HCT116 (cell line): ENCODE data around the gene THADA. TPM values are rescaled to one million over a fixed set of nuclear protein-coding genes. Genes with fewer than 3 reads are reported as not detected.

Experiments
- ATAC-seq: fragments of 200-7000 bp; cut with Tn5 transposase; 2 replicates; pipeline ENCODE4 v1.9.1; 2020; ENCODE audit warnings: mild to moderate bottlenecking, moderate library complexity
- BruUV-seq: library from RNA; stranded (reverse); fragments of 400-500 nt; replicated peaks from 2 replicates; lab custom pipeline; 2021; lab: Mats Ljungman, UMichigan
- CTCF ChIA-PET: fragments of 300-600 bp; sonication (Branson Sonifier 250); formaldehyde crosslinking; loops from one replicate; lab custom pipeline; 2021; ENCODE audit warnings: antibody characterized with exemption; lab: Charles Lee
- POLR2A ChIA-PET: fragments of 300-600, 350-600 bp; sonication (Branson Sonifier 250); formaldehyde crosslinking; loops from one replicate; lab custom pipeline; 2021; ENCODE audit warnings: antibody characterized with exemption; lab: Charles Lee
- RAD21 ChIA-PET, 2 experiments: fragments of 300-600 bp; sonication (Branson Sonifier 250); formaldehyde crosslinking; loops; one replicate each; lab custom pipeline; 2023; ENCODE audit warnings: low total read pairs in 2 of 2; ENCODE audit not compliant: uncharacterized antibody in 2 of 2, unreplicated experiment in 2 of 2, low non-redundant PET in 1 of 2; lab: Charles Lee
- DNase-seq: peaks from one replicate; pipeline ENCODE4 v3.0.0-alpha.2; 2010; ENCODE audit warnings: low read depth, low spot score
- H2AFZ ChIP-seq: fragments of 200-600 bp; shearing (Covaris generic), sonication (generic); 2 replicates; pipeline ENCODE4 v1.6.1; 2017; ENCODE audit warnings: low read depth, mixed run types, mixed read lengths, antibody characterized with exemption, low read length; ENCODE audit not compliant: poor library complexity, severe bottlenecking
- H3K27ac ChIP-seq: 2 replicates; pipeline ENCODE4 v1.5.1; 2012; ENCODE audit warnings: low read depth, low read length
- H3K27me3 ChIP-seq: fragments of 200-600 bp; sonication (generic); 2 replicates; pipeline ENCODE4 v1.6.1; 2016; ENCODE audit warnings: mixed run types, low read length, mixed read lengths; ENCODE audit not compliant: insufficient read depth
- H3K36me3 ChIP-seq, 2 experiments: fragments of 200-500 bp in 1 of 2; fragments of 200-600 bp in 1 of 2; sonication (Bioruptor generic) in 1 of 2; sonication (generic) in 1 of 2; 2 replicates each; pipeline versions ENCODE4 v1.5.1 to v1.6.1; 2014 to 2016; ENCODE audit warnings: low read length in 2 of 2, inconsistent platforms in 1 of 2, mixed read lengths in 1 of 2, mixed run types in 1 of 2; ENCODE audit not compliant: insufficient read depth in 2 of 2, control insufficient read depth in 1 of 2
- H3K4me1 ChIP-seq, 2 experiments: fragments of 200-600 bp in 1 of 2; sonication (generic) in 1 of 2; 2 replicates each; pipeline versions ENCODE4 v1.5.1 to v1.6.1; 2012 to 2017; ENCODE audit warnings: low read length in 2 of 2, inconsistent platforms in 1 of 2, mild to moderate bottlenecking in 1 of 2, mixed read lengths in 1 of 2, mixed run types in 1 of 2, moderate library complexity in 1 of 2; ENCODE audit not compliant: insufficient read depth in 2 of 2, control insufficient read depth in 1 of 2
- H3K4me2 ChIP-seq: fragments of 200-600 bp; sonication (generic); 2 replicates; pipeline ENCODE4 v1.6.1; 2017; ENCODE audit warnings: mixed run types, low read length, mixed read lengths
- H3K4me3 ChIP-seq, 2 experiments: fragments of 200-600 bp in 1 of 2; sonication (generic) in 1 of 2; replicated peaks in 1 of 2; 2 replicates each; pipeline ENCODE4 v1.5.1; 2011 to 2016; ENCODE audit warnings: low read length in 2 of 2, control low read depth in 1 of 2, low read depth in 1 of 2, mild to moderate bottlenecking in 1 of 2, mixed read lengths in 1 of 2, mixed run types in 1 of 2
- H3K79me2 ChIP-seq: fragments of 200-600 bp; sonication (generic); 2 replicates; pipeline ENCODE4 v1.6.1; 2017; ENCODE audit warnings: mild to moderate bottlenecking, mixed run types, low read length, moderate library complexity, mixed read lengths; ENCODE audit not compliant: insufficient read depth
- H3K9ac ChIP-seq: fragments of 200-600 bp; sonication (generic); 2 replicates; pipeline ENCODE4 v1.6.1; 2016; ENCODE audit warnings: low read length, mixed read lengths
- H3K9me2 ChIP-seq: fragments of 200-600 bp; sonication (generic), shearing (Covaris generic); 2 replicates; pipeline ENCODE4 v1.6.1; 2017; ENCODE audit warnings: mixed run types, mild to moderate bottlenecking, moderate library complexity; ENCODE audit not compliant: insufficient read depth
- H3K9me3 ChIP-seq, 2 experiments: fragments of 200-500 bp in 1 of 2; fragments of 200-600 bp in 1 of 2; sonication (Bioruptor generic) in 1 of 2; sonication (generic) in 1 of 2; 2 replicates each; pipeline ENCODE4 v1.6.1; 2014 to 2017; ENCODE audit warnings: low read length in 2 of 2, mixed read lengths in 2 of 2, inconsistent platforms in 1 of 2, low read depth in 1 of 2, mild to moderate bottlenecking in 1 of 2, mixed run types in 1 of 2, moderate library complexity in 1 of 2; ENCODE audit not compliant: control insufficient read depth in 1 of 2, insufficient read depth in 1 of 2
- H4K20me1 ChIP-seq: fragments of 200-600 bp; sonication (generic), shearing (Covaris generic); 2 replicates; pipeline ENCODE4 v1.6.1; 2017; ENCODE audit warnings: mixed run types, mild to moderate bottlenecking, moderate library complexity; ENCODE audit not compliant: insufficient read depth
- ATF3 ChIP-seq: IDR thresholded peaks from 2 replicates; pipeline ENCODE4 v1.6.1; 2012
- EGR1 ChIP-seq: IDR thresholded peaks from 2 replicates; pipeline ENCODE4 v1.6.1; 2012; ENCODE audit warnings: low read depth
- ELF1 ChIP-seq: IDR thresholded peaks from 2 replicates; pipeline ENCODE4 v1.6.1; 2012; ENCODE audit warnings: low read depth, borderline replicate concordance
- EZH2phosphoT487 ChIP-seq: fragments of 200-600 bp; IDR thresholded peaks from 2 replicates; pipeline ENCODE4 v1.6.1; 2018; ENCODE audit warnings: antibody characterized with exemption, borderline replicate concordance
- POLR2A ChIP-seq: IDR thresholded peaks from 2 replicates; pipeline ENCODE4 v1.7.0; 2011; ENCODE audit warnings: borderline replicate concordance; ENCODE audit not compliant: insufficient read depth, insufficient read length; ENCODE audit errors: extremely low read depth
- RAD21 ChIP-seq: IDR thresholded peaks from 2 replicates; pipeline ENCODE4 v1.6.1; 2012; ENCODE audit warnings: low read depth, mild to moderate bottlenecking
- SIN3A ChIP-seq: IDR thresholded peaks from 2 replicates; pipeline ENCODE4 v1.6.1; 2012; ENCODE audit warnings: low read depth
- YY1 ChIP-seq: IDR thresholded peaks from 2 replicates; pipeline ENCODE4 v1.6.1; 2011; ENCODE audit warnings: low read length, low read depth, moderate library complexity, mild to moderate bottlenecking; ENCODE audit not compliant: insufficient replicate concordance; ENCODE audit errors: extremely low read depth
- ZBTB33 ChIP-seq: IDR thresholded peaks from 2 replicates; pipeline ENCODE4 v1.6.1; 2011; ENCODE audit warnings: mild to moderate bottlenecking, low read length, moderate library complexity; ENCODE audit not compliant: insufficient replicate concordance; ENCODE audit errors: extremely low read depth
- intact Hi-C: fragments of 100-400 bp; cut with micrococcal nuclease; formaldehyde crosslinking; loops from 2 replicates; pipeline ENCODE4 v1.10.0; 2022
- total RNA-seq: library from RNA; stranded (reverse); gene quantifications from one replicate; pipeline ENCODE4 v1.2.1, GENCODE V29; 2021; ENCODE audit not compliant: unreplicated experiment
- TF ChIP-seq, protein P1 (sequence below), 3 experiments: fragments of 200-600 bp in 1 of 3; sonication (generic) in 1 of 3; IDR thresholded peaks in 2 of 3; conservative IDR thresholded peaks in 1 of 3; 2 replicates each; pipeline ENCODE4 v1.5.1; 2012 to 2017; ENCODE audit warnings: low read depth in 2 of 3, low read length in 2 of 3, antibody characterized with exemption in 1 of 3, borderline replicate concordance in 1 of 3, control low read depth in 1 of 3, mild to moderate bottlenecking in 1 of 3, mixed read lengths in 1 of 3, mixed run types in 1 of 3, moderate library complexity in 1 of 3; ENCODE audit not compliant: insufficient read depth in 1 of 3
- TF ChIP-seq, protein P2 (sequence below): IDR thresholded peaks from 2 replicates; pipeline ENCODE4 v1.6.1; 2012; ENCODE audit warnings: low read depth

THADA gene
- total RNA-seq, 1 experiment from 2014 or later, result 30.7 TPM

- no peak for ATAC-seq
- Histone ChIP-seq H3K9me2 (no peaks in the 10 kb centered on the region), H4K20me1 (no peaks in the 10 kb centered on the region), H3K27ac (no peak overlapping the region), H3K9me3 (no peaks in the 10 kb centered on the region), H3K4me1 (peaks cover 3 to 30% of the 10 kb centered on the region in 2 experiments; a peak in 3 of 4 replicates), H2AFZ (no peak overlapping the region), H3K79me2 (no peaks in the 10 kb centered on the region), H3K4me2 (no peak overlapping the region), H3K4me3 (no peak overlapping the region), H3K36me3 (no peaks in the 10 kb centered on the region), H3K9ac (no peak overlapping the region), H3K27me3 (no peaks in the 10 kb centered on the region)
- intact Hi-C loops, result no loop called here
- DNase-seq, result no peak
- TF ChIP-seq, protein P1, sequence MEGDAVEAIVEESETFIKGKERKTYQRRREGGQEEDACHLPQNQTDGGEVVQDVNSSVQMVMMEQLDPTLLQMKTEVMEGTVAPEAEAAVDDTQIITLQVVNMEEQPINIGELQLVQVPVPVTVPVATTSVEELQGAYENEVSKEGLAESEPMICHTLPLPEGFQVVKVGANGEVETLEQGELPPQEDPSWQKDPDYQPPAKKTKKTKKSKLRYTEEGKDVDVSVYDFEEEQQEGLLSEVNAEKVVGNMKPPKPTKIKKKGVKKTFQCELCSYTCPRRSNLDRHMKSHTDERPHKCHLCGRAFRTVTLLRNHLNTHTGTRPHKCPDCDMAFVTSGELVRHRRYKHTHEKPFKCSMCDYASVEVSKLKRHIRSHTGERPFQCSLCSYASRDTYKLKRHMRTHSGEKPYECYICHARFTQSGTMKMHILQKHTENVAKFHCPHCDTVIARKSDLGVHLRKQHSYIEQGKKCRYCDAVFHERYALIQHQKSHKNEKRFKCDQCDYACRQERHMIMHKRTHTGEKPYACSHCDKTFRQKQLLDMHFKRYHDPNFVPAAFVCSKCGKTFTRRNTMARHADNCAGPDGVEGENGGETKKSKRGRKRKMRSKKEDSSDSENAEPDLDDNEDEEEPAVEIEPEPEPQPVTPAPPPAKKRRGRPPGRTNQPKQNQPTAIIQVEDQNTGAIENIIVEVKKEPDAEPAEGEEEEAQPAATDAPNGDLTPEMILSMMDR (IDR thresholded peaks at IDR 0.05 in 2 of 3, conservative IDR thresholded peaks at IDR 0.05 in 1 of 3; ENCODE audit: borderline replicate concordance in 1 of 3, insufficient read depth in 1 of 3, low read depth in 2 of 3, low read length in 2 of 3), result no peak
- TF ChIP-seq ELF1 (no peak), SIN3A (no peak), EZH2phosphoT487 (no peak), YY1 (no peak), RAD21 (no peak), POLR2A (no peak), EGR1 (no peak), ZBTB33 (no peak), ATF3 (no peak)
- TF ChIP-seq, protein P2, sequence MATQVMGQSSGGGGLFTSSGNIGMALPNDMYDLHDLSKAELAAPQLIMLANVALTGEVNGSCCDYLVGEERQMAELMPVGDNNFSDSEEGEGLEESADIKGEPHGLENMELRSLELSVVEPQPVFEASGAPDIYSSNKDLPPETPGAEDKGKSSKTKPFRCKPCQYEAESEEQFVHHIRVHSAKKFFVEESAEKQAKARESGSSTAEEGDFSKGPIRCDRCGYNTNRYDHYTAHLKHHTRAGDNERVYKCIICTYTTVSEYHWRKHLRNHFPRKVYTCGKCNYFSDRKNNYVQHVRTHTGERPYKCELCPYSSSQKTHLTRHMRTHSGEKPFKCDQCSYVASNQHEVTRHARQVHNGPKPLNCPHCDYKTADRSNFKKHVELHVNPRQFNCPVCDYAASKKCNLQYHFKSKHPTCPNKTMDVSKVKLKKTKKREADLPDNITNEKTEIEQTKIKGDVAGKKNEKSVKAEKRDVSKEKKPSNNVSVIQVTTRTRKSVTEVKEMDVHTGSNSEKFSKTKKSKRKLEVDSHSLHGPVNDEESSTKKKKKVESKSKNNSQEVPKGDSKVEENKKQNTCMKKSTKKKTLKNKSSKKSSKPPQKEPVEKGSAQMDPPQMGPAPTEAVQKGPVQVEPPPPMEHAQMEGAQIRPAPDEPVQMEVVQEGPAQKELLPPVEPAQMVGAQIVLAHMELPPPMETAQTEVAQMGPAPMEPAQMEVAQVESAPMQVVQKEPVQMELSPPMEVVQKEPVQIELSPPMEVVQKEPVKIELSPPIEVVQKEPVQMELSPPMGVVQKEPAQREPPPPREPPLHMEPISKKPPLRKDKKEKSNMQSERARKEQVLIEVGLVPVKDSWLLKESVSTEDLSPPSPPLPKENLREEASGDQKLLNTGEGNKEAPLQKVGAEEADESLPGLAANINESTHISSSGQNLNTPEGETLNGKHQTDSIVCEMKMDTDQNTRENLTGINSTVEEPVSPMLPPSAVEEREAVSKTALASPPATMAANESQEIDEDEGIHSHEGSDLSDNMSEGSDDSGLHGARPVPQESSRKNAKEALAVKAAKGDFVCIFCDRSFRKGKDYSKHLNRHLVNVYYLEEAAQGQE, result no peak
- POLR2A ChIA-PET, result no interaction called here
- CTCF ChIA-PET, result interaction anchor here (0.8 kb wide), 1 partner anchor 275 kb away, joined by 3 read pairs; no protein-coding TSS in a partner anchor
- RAD21 ChIA-PET, result no interaction called here
- BruUV-seq, result no TSS peak
Measured at GRCh38 chr2:43302182-43302960, 293.5 kb downstream of the THADA start.
